ENCODE measurements around the gene NUDT22.

NUDT22 gene

DNA sequence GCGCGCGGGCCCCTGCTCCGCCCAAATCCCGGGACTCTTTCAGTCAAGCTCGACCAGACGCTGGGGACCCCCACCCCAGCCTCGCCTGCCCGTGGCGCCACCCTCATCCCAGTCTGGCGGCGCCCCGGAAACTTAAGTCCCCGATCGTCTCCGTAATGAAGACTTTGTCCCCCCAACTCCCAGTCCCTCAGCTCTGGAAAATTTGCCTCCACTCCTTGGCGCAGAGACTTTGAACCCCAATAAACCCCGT is 25.6 kb downstream of the NUDT22 start:
- in situ Hi-C loops (cut with MboI; ENCODE audit: low sequenced_read_pairs): no loop called here

DNA sequence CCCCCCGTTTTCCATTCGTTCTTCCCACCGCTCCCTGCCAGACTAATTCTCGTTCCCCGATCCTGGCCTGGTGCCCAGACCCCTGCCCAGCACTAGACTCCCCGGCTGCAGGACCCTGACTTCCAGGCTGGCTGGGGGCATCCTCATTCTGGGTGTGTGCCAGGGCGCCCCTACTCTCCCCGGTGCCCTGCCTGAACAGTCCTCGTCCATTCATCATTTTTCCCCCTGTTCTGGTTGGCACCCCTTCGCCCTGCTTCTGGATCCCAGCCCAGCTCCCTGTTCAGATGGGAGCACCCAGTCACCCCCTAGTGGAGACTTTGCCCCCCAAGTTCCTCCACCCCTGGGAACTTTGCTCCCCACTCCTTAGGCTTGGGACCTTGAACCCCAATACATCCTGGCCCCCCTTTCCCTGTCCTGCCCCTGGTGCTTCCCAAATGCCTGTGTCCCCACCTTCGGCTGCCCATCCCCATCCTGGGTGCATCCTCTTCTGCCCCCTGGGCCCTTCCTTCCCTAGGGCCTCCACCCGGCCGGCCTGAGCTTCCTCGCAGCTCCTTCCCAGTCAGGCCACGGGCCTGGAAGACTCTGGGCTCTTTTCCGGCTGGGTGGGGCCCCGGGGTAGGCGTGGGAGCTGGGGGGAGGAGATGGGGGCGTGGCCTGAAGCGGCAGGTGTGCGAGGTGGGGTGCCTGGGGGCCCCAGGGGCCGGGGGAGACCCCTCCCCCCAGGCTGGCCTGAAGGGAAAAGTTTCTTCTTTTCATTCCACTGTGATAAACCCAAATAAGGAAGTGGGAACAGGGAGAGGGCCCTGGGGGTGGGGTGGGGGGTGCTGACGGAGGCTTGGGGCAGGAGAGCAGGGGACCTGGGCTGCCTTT is 26.2 kb downstream of the NUDT22 start:
- in situ Hi-C loops (cut with MboI; ENCODE audit: low sequenced_read_pairs): no loop called here

DNA sequence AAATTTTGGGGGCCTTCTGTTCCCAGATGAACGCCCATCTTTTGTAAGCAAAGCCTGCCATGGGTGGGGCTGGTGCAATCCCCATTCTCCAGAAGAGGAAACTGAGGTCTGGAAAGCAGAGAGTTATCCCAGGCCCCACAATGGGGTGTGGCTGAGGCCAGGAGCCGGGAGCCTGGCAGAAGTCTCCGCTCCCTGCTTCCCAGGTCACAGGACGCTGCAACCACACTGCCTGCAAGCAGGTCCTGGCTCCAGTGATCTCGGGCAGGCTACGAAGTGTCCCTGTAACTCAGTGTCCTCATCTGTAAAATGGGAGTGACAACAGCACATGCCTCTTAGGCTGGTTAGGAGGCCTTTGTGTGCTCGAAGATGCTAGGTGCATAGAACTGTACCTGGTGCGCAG is 27.0 kb downstream of the NUDT22 start:
- in situ Hi-C loops (cut with MboI; ENCODE audit: low sequenced_read_pairs): no loop called here

DNA sequence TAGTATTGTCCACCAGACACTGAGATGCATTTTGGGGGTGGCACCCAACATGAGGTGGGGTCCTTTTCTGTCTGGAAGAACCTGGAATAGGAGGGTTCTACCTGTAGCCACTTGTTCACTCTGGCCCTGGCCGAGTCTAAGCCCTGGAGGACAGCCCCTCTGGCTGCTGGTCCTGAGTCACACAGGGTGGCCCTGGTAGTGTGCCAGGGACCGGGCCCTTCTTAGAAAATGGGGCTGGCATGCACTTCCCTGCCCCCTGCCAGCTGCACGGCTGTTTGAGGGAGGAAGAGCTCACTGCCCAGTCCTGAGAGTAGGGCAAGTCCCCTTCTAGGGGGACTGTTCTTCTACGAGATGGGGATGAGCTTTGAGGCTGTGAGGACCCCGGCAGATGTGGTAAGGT is 27.4 kb downstream of the NUDT22 start:
- in situ Hi-C loops (cut with MboI; ENCODE audit: low sequenced_read_pairs): no loop called here

DNA sequence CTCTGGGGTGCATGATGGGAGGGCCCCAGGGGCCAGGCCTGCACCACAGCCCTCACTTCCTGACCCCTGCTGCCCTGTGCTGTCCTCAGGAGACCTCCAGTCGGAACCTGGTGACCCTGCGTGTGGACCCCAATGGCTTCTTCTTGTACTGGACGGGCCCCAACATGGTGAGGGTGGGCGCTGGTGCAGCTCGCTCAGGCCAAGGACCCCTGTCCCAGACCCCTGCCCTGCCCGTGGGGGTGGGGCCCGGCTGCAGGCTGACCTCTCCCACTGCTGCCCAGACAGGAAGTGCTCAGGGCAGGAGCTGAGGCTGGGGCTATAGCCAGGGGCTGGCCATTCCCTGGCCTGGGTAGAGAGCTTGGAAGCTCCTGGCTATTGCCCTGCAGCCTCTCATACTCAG is 28.3 kb downstream of the NUDT22 start:
- in situ Hi-C loops (cut with MboI; ENCODE audit: low sequenced_read_pairs): no loop called here

DNA sequence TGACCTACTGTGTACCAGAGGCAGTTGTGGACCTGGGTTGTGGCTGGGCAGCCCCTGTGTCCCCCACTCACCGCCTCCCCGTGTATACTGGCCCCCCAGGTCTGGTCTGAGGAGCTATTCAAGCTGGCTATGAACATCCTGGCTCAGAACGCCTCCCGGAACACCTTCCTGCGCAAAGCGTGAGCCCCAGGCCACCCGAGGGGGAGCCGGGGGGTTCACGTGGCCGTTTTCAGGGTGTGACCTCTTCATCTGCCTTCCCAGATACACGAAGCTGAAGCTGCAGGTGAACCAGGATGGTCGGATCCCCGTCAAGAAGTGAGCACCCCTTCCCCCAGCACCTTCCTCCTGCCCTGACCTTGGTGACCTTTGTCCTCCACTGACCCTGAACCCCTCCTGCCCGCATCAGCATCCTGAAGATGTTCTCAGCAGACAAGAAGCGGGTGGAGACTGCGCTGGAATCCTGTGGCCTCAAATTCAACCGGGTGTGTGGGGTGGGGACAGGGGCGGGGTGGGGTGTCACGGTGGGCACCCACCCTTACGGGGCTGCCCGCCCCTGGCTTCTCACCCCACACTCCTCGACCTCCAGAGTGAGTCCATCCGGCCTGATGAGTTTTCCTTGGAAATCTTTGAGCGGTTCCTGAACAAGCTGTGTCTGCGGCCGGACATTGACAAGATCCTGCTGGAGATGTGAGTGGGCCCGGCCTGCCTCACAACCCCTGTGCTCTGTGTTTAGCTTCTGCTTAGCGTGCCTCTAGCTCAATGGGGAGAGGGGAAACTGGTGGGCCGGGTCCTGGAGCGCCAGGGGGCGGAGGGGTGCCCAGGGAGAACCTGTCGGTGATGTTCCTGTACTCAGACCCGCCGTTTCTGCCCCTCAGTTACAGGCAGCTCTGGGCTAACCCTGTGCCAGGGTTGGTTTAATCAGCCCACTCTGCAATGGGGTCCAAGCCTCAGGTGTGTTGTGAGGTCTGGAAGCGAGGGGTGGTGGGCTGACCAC is 29.4 kb downstream of the NUDT22 start:
- in situ Hi-C loops (cut with MboI; ENCODE audit: low sequenced_read_pairs): no loop called here

DNA sequence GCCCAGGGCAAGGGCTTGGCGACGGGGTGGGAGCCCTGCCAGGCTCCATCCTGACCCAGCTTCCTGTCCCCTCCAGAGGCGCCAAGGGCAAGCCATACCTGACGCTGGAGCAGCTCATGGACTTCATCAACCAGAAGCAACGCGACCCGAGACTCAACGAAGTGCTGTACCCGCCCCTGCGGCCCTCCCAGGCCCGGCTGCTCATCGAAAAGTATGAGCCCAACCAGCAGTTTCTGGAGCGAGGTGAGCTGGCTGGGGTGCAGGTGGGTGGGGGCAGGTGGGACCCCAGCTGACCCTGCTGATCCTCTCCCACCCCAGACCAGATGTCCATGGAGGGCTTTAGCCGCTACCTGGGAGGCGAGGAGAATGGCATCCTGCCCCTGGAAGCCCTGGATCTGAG is 30.2 kb downstream of the NUDT22 start:
- in situ Hi-C loops (cut with MboI; ENCODE audit: low sequenced_read_pairs): no loop called here

DNA sequence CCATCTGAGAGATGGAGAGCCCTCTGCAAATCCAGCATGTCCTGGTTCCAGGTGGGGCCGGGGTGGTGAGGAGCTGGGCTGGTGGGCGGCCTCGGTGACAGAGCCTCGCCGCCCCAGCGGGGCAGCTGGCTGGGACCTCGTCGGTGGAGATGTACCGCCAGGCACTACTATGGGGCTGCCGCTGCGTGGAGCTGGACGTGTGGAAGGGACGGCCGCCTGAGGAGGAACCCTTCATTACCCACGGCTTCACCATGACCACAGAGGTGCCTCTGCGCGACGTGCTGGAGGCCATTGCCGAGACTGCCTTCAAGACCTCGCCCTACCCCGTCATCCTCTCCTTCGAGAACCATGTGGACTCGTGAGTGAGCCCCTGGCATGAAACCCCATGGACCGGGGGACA is 32.3 kb downstream of the NUDT22 start:
- in situ Hi-C loops (cut with MboI; ENCODE audit: low sequenced_read_pairs): no loop called here

DNA sequence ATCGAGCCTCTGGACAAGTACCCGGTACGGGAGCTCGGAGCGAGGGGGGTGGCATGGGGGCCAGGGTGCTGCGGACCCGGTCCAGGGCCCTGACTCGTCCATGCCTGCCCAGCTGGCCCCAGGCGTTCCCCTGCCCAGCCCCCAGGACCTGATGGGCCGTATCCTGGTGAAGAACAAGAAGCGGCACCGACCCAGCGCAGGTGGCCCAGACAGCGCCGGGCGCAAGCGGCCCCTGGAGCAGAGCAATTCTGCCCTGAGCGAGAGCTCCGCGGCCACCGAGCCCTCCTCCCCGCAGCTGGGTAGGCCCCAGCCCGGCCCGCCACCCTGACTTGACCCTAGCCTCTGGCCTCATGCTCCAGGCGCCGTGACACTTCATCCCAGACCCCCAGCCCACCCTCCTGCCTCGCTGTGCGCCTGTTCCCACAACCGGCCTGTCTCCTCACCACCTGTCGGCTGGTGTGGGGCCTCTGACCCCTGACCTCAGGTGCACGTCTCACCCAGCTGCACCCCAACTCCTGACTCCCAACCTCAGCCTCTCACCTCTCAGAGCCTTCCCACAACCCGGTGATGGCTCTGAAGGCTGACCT is 33.0 kb downstream of the NUDT22 start:
- in situ Hi-C loops (cut with MboI; ENCODE audit: low sequenced_read_pairs): no loop called here

DNA sequence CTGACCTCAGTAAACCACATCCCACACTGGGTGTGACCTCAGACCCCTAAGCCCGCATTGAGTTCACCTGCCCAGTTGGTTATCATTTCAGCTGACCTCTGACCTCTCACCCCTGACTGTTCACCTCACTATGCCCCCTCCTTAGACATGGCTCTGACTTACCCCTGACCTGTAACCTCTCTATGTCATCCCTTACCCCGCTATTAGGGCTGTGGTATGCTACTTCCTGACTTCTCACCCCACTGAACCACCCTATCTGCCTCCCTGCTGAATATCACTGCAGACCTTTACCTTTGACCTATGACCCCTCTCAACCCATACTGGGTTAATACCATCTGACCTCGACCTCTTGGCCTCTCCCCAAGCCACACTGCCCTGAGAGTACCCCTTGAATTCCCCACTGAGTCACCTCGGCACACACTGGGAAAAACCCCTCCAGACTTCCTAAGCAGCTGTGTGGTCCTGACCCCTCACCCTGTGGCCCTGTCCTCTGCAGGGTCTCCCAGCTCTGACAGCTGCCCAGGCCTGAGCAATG is 33.5 kb downstream of the NUDT22 start:
- in situ Hi-C loops (cut with MboI; ENCODE audit: low sequenced_read_pairs): no loop called here

DNA sequence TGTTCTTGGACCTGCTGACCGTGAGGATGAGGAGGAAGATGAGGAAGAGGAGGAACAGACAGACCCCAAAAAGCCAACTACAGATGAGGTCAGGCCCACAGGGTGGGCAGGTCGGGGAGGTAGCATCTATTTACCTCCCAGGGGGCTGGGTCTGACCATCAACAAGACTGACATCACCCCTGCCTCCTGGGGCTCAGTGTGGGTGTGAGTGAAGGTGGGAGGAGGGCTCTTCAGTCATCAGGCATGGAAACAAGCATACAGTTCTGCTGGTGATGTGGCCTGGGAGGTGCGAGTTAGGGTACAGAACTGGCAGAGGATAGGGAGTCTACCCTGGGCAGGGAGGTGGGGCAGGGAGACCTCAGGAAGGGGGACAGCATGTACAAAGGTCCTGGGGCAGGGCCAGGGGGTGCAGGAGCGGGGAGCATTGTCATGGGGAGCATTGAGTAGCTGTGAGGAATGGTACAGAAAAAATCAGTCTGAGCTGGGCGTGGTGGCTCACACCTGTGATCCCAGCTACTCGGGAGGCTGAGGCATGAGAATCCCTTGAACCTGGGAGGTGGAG is 34.2 kb downstream of the NUDT22 start:
- in situ Hi-C loops (cut with MboI; ENCODE audit: low sequenced_read_pairs): no loop called here

DNA sequence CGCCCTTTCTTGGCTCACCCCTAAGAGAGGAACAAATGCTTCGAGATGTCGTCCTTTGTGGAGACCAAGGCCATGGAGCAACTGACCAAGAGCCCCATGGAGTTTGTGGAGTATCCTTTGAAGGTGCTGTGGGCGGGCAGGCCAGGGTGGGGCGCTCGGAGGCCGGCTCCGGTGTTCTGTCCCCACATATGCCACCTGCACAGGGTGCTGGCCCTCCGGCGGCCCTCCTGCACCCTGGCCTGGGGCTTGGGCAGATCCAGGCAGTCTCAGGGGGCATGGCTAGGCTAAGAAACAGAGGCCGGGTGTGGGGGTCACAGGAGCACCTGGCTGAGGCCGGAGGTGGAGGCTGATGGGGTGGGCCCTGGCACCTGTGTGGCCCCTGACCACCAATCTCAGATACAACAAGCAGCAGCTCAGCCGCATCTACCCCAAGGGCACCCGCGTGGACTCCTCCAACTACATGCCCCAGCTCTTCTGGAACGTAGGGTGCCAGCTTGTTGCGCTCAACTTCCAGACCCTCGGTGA is 35.5 kb downstream of the NUDT22 start:
- in situ Hi-C loops (cut with MboI; ENCODE audit: low sequenced_read_pairs): no loop called here

DNA sequence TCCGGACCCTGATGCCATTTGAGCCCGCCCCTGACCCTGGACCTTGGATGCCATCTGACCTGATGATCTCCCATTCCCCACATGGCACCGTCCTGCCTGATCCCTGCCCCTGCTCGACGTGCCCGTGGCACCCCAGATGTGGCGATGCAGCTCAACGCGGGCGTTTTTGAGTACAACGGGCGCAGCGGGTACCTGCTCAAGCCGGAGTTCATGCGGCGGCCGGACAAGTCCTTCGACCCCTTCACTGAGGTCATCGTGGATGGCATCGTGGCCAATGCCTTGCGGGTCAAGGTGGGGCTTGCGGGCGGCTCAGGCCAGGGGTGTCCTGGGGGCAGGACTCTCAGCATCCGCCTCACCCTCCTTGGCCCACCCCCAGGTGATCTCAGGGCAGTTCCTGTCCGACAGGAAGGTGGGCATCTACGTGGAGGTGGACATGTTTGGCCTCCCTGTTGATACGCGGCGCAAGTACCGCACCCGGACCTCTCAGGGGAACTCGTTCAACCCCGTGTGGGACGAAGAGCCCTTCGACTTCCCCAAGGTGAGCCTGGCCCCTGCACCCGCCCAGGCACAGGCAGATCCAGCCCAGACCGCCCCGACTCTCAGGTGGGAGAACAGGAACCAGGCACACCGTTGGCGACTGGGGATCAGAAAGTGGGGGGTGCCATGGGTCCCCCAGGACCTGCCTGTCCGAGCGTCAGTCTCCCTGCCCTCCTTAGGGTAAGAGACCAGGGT is 36.4 kb downstream of the NUDT22 start:
- in situ Hi-C loops (cut with MboI; ENCODE audit: low sequenced_read_pairs): no loop called here

DNA sequence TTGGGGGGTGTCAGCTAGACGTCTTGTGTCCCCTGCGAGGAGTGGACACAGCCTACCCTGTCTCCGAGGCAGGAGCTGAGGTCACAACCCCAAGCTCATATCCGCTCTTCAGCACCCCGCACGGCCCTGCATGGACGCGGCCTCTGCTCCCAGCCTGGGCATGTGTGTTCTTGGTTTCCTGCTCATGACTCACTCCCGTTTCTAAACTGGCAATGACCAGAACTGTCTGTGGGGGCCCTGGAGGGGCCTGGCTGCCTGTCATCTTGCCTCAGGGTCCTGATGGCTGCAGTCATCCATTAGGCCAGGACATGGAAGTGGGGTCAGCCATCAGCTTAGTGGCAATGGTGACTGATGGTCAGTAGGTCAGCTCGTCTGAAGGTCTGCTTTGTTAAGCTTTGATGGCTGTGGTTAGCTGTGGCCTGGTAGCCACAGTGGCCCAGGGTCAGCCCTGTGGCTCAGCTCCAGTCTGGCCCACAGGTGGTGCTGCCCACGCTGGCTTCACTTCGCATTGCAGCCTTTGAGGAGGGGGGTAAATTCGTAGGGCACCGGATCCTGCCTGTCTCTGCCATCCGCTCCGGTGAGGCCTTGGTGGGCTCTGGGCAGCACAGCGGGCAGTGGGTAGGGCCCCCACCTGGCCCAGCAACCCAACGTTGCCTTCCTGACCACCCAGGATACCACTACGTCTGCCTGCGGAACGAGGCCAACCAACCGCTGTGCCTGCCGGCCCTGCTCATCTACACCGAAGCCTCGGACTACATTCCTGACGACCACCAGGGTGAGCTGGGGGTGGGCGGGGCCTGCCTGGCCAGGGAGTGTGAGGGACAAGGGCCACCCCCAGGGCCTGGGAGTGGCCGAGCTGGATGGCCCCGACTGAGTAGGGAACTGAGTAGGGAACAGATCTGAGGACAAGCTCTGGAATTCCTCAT is 37.2 kb downstream of the NUDT22 start:
- in situ Hi-C loops (cut with MboI; ENCODE audit: low sequenced_read_pairs): no loop called here

DNA sequence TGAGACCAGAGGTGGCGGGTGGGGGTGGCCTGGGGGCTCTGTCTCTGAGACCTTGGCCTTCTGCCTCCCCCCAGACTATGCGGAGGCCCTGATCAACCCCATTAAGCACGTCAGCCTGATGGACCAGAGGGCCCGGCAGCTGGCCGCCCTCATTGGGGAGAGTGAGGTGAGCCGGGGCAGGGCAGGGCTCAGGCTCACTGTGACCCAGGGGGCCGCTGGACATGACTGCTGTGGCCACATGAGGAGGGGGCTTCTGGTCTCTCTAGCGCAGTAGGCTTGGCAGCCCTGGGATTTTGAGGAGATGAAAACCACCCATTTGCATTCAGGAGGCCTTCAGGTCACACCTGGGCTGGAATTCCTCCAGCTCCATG is 37.9 kb downstream of the NUDT22 start:
- in situ Hi-C loops (cut with MboI; ENCODE audit: low sequenced_read_pairs): no loop called here

DNA sequence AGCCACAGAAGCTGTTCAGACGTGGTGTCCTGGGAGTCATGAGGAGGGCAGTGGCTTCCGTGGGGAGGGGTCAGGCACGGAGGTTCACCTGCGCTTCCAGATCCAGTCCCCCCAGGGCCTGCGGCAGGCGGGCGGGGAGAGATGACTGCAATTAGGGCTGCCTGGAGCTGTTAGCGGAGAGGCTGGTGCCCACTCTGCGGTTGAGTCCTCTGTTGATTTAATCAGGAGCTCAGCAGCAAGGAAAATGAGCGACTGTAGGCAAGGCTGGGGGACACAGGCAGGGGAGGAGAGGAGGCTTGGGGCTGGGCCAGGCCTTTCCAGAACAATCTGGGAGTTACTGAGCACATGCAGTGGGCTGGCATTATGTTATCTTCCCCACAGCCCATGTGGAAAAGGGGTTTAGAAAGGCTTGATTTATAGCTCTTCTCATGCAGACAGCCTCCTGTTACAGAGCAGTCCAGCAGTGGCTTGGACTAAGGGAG is 38.3 kb downstream of the NUDT22 start:
- in situ Hi-C loops (cut with MboI; ENCODE audit: low sequenced_read_pairs): no loop called here

DNA sequence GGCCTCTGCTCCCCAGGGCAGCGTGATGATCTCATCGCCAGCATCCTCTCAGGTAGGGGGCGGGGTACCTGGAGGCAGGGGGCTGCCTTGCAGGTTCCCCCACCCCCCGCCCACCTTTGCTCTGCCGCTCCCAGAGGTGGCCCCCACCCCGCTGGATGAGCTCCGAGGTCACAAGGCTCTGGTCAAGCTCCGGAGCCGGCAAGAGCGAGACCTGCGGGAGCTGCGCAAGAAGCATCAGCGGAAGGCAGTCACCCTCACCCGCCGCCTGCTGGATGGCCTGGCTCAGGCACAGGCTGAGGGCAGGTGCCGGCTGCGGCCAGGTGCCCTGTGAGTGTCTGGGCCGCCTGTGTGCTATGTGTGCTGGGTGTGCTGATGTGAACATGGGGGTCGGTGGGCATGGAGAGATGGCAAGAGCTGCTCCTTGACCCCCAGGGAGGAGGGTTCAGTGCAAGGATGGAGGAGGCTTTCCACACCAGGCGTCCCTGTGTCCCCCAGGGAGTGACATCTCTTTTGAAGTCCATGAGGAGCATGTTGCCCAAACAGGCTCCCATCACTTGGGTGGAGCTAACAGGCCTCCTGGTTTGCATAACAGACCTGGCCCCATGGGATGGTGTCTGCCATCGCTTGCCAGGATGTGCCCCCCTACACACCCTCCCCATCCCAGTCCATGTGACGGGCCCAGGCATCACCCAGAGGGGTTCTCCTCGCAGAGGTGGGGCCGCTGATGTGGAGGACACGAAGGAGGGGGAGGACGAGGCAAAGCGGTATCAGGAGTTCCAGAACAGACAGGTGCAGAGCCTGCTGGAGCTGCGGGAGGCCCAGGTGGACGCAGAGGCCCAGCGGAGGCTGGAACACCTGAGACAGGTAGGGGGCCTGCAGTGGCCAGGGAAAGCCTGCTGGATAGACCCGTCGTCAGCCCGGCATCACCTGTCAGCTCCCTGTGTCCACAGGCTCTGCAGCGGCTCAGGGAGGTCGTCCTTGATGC is 39.4 kb downstream of the NUDT22 start:
- in situ Hi-C loops (cut with MboI; ENCODE audit: low sequenced_read_pairs): no loop called here

DNA sequence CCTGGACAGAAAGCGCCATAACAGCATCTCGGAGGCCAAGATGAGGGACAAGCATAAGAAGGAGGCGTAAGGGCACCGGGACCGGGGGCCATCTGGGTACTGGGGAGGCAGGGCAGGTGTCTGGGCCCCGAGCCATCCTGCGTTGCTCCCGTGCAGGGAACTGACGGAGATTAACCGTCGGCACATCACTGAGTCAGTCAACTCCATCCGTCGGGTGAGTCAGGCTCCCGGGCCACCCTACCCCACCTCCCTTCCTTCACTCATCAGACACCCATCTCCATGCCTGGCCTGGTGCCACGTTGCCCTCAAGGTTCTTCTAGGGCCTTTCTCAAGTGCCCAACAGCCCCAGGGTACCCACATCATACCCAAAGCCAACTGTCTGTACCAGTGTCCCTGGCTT is 40.3 kb downstream of the NUDT22 start:
- in situ Hi-C loops (cut with MboI; ENCODE audit: low sequenced_read_pairs): no loop called here

All from HL-60/S4 treated with phorbol 12-myristate 13-acetate at 8.2 ng/mL for 4 days and 3 days (cell line).